Spinal cord (tissue), 10 donors: ENCODE data around the gene SPOCK3. TPM values are rescaled to one million over a fixed set of nuclear protein-coding genes. Genes with fewer than 3 reads are reported as not detected.
"Not testable (repeated sequence)": the region's sequence is repeated elsewhere in the genome, so short reads cannot be mapped to it uniquely, and the experiment has no call there.

Experiments
- DNase-seq, 6 donors: peaks; one replicate each; pipeline versions ENCODE4 v3.0.0 to v3.0.0-alpha.2; 2013 to 2015; ENCODE audit warnings: low spot score in 6 of 6, low read depth in 4 of 6
- H3K27ac ChIP-seq: one replicate; pipeline ENCODE4 v1.5.1; 2013; ENCODE audit warnings: low read depth, low read length, control low read depth
- H3K27me3 ChIP-seq: one replicate; pipeline ENCODE4 v1.6.1; 2013; ENCODE audit warnings: low read length; ENCODE audit not compliant: control insufficient read depth, insufficient read depth
- H3K36me3 ChIP-seq: one replicate; pipeline ENCODE4 v1.6.1; 2013; ENCODE audit warnings: low read length; ENCODE audit not compliant: control insufficient read depth, insufficient read depth
- H3K4me1 ChIP-seq: one replicate; pipeline ENCODE4 v1.6.1; 2013; ENCODE audit warnings: low read length; ENCODE audit not compliant: control insufficient read depth, insufficient read depth
- H3K4me3 ChIP-seq: one replicate; pipeline ENCODE4 v1.5.1; 2013; ENCODE audit warnings: low read depth, low read length, control low read depth
- H3K9me3 ChIP-seq: one replicate; pipeline ENCODE4 v1.6.1; 2013; ENCODE audit warnings: low read length; ENCODE audit not compliant: control insufficient read depth, insufficient read depth
- WGBS: methylation state at CpG from one replicate; pipeline ENCODE4 v1.1.5; 2013; ENCODE audit warnings: missing lambda C conversion rate; ENCODE audit not compliant: insufficient coverage; 5-methylcytosine and 5-hydroxymethylcytosine counted together
- polyA plus RNA-seq, 2 donors: library from polyadenylated mRNA; unstranded; fragments of 120-200 nt; gene quantifications; one replicate each; pipeline ENCODE4 v1.2.1, GENCODE V29; 2013; ENCODE audit not compliant: insufficient read length in 2 of 2
- total RNA-seq, 2 donors: library from RNA; depleted of rRNA in 1 of 2; stranded (reverse); fragments of 120-200 nt in 1 of 2; fragments of >200 nt in 1 of 2; gene quantifications; one replicate each; pipeline versions ENCODE4 v1.2.3 to v1.2.4, GENCODE V29; 2013 to 2014
- donor health status: healthy.

Gene SPOCK3
- total and polyA plus RNA-seq, 4 donors = 21.3 to 139 (median 86.1) TPM

- Histone ChIP-seq H3K4me3 (no peak overlapping the region), H3K36me3 (no peaks in the 10 kb centered on the region), H3K9me3 (no peaks in the 10 kb centered on the region), H3K4me1 (no peaks in the 10 kb centered on the region), H3K27me3 (no peaks in the 10 kb centered on the region), H3K27ac (no peak overlapping the region)
- no CpG with 5 or more reads among the region's 3 CpGs for WGBS
- DNase-seq = peak in 1 of 6 donors; percentile 63
Observed at GRCh38 chr4:166798126-166798525, 436.2 kb downstream of the SPOCK3 start.

- no peak for DNase-seq
- Histone ChIP-seq H3K4me3 (no peak overlapping the region), H3K36me3 (no peaks in the 10 kb centered on the region), H3K9me3 (no peaks in the 10 kb centered on the region), H3K4me1 (no peaks in the 10 kb centered on the region), H3K27me3 (no peaks in the 10 kb centered on the region), H3K27ac (no peak overlapping the region)
Observed at GRCh38 chr4:166777760-166778159, 456.5 kb downstream of the SPOCK3 start.

GRCh38 chr4:166763018-166763417 lies 471.3 kb downstream of the SPOCK3 start:
- H3K36me3 ChIP-seq = no peaks in the 10 kb centered on the region
- no peak overlapping the region for H3K27ac ChIP-seq
- no peaks in the 10 kb centered on the region for H3K4me1 ChIP-seq
- H3K9me3 ChIP-seq = peaks cover 2% of the 10 kb centered on the region
- no peak overlapping the region for H3K4me3 ChIP-seq
- DNase-seq = no peak
- H3K27me3 ChIP-seq = no peaks in the 10 kb centered on the region

GRCh38 chr4:166741742-166742141 lies 492.6 kb downstream of the SPOCK3 start:
- Histone ChIP-seq H3K27me3 (no peaks in the 10 kb centered on the region), H3K9me3 (no peaks in the 10 kb centered on the region), H3K4me3 (no peak overlapping the region), H3K36me3 (no peaks in the 10 kb centered on the region), H3K27ac (no peak overlapping the region), H3K4me1 (no peaks in the 10 kb centered on the region)
- WGBS = no CpG with 5 or more reads among the region's 1 CpG
- DNase-seq = peak in 1 of 6 donors; percentile 65

GRCh38 chr4:166739215-166739614 lies 495.1 kb downstream of the SPOCK3 start:
- H3K27ac ChIP-seq, DNase-seq: not testable (repeated sequence)
- no CpG with 5 or more reads among the region's 4 CpGs for WGBS

GRCh38 chr4:166737430-166737829 lies 496.9 kb downstream of the SPOCK3 start:
- no peak for DNase-seq
- H3K9me3 ChIP-seq = no peaks in the 10 kb centered on the region
- H3K27me3 ChIP-seq = no peaks in the 10 kb centered on the region
- no peaks in the 10 kb centered on the region for H3K4me1 ChIP-seq
- no peak overlapping the region for H3K4me3 ChIP-seq
- no peak overlapping the region for H3K27ac ChIP-seq
- H3K36me3 ChIP-seq = no peaks in the 10 kb centered on the region

More at GRCh38 chr4:166739215-166739614, 495.1 kb downstream of the SPOCK3 start:
- not testable (repeated sequence) for H3K36me3 ChIP-seq, H3K27me3 ChIP-seq, H3K4me1 ChIP-seq, H3K4me3 ChIP-seq, H3K9me3 ChIP-seq

- H3K4me1 ChIP-seq = no peaks in the 10 kb centered on the region
- DNase-seq = no peak
- whole genome bisulfite sequencing = 14% methylated on average over 1 of the region's 1 CpG
Observed at GRCh38 chr4:166735553-166735952, 498.7 kb downstream of the SPOCK3 start.

GRCh38 chr4:166734797-166735196 lies 499.5 kb downstream of the SPOCK3 start:
- no peak for DNase-seq
- no CpG with 5 or more reads among the region's 3 CpGs for WGBS
- no peaks in the 10 kb centered on the region for H3K4me1 ChIP-seq
- no peak overlapping the region for H3K4me3 ChIP-seq
- no peaks in the 10 kb centered on the region for H3K36me3 ChIP-seq
- no peaks in the 10 kb centered on the region for H3K9me3 ChIP-seq
- H3K27me3 ChIP-seq = no peaks in the 10 kb centered on the region
- H3K27ac ChIP-seq = no peak overlapping the region

More at GRCh38 chr4:166735553-166735952, 498.7 kb downstream of the SPOCK3 start:
- H3K27me3 ChIP-seq = no peaks in the 10 kb centered on the region
- no peaks in the 10 kb centered on the region for H3K9me3 ChIP-seq
- H3K27ac ChIP-seq = no peak overlapping the region
- H3K4me3 ChIP-seq = no peak overlapping the region
- H3K36me3 ChIP-seq = no peaks in the 10 kb centered on the region

- Histone ChIP-seq H3K4me3 (no peak overlapping the region), H3K36me3 (no peaks in the 10 kb centered on the region), H3K27me3 (no peaks in the 10 kb centered on the region), H3K9me3 (no peaks in the 10 kb centered on the region), H3K27ac (no peak overlapping the region), H3K4me1 (no peaks in the 10 kb centered on the region)
- DNase-seq = no peak
- no CpG with 5 or more reads among the region's 3 CpGs for WGBS
Observed at GRCh38 chr4:166733686-166734085, 500.6 kb downstream of the SPOCK3 start.

- DNase-seq = no peak
- H3K4me3 ChIP-seq = no peak overlapping the region
- H3K27me3 ChIP-seq = no peaks in the 10 kb centered on the region
- H3K27ac ChIP-seq = no peak overlapping the region
- no peaks in the 10 kb centered on the region for H3K36me3 ChIP-seq
- 100% methylated on average over 2 of the region's 5 CpGs for WGBS
- no peaks in the 10 kb centered on the region for H3K4me1 ChIP-seq
- no peaks in the 10 kb centered on the region for H3K9me3 ChIP-seq
Observed at GRCh38 chr4:166726832-166727231, 507.5 kb downstream of the SPOCK3 start.
